ENCODE measurements around the gene CACUL1. TPM values are rescaled to one million over a fixed set of nuclear protein-coding genes. Genes with fewer than 3 reads are reported as not detected.

CACUL1 gene
- total RNA-seq, 4 donors from 2014 or later = 13.1 to 29.1 (median 23.2) TPM

DNA sequence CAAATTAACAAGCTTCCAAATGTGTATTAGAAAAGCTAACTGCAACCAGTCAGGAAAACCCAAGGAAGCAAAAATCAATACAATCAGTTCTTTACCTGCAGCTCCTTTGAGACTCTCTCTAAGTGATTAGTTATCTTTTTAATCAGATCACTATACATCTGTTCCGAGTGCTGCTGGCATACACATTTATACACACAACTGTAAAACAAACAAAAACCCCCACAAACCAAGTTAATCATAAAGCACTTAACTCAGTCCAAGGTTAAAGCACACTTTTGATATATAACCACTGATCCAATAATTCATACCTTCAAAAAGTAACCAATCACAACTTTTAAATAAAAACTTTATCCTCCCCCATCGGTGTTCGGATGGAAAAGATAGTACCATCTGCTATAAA, 25.6 kb downstream of the CACUL1 start:
- H3K4me3 ChIP-seq = no peak overlapping the region
- in situ Hi-C loops (cut with MboI; ENCODE audit: low pct_ligation_motif_present in 1 of 4, low pct_unique_long_range_greater_than_20kb in 1 of 4, low sequenced_read_pairs in 3 of 4) = loop anchor here in 1 of 4 donors (10.0 kb wide), 1 partner anchor 164 kb away; no protein-coding TSS in a partner anchor
- 55 to 73% methylated on average over 3 of the region's 3 CpGs for WGBS, 2 donors (ENCODE audit: low coverage in 1 of 2)
- H3K9me3 ChIP-seq = no peaks in the 10 kb centered on the region
- no peaks in the 10 kb centered on the region for H3K36me3 ChIP-seq
- DNase-seq = no peak
- H3K27ac ChIP-seq = peak overlapping the region; percentile 37 to 70 (median 52)
- no peak for TF ChIP-seq EP300 (IDR thresholded peaks at IDR 0.05; ENCODE audit: low read depth)
- no peak for TF ChIP-seq POLR2AphosphoS5 (IDR thresholded peaks at IDR 0.05)
- TF ChIP-seq POLR2A (IDR thresholded peaks at IDR 0.05) = no peak
- TF ChIP-seq CTCF (IDR thresholded peaks at IDR 0.05) = no peak
- H3K27me3 ChIP-seq = no peaks in the 10 kb centered on the region
- intact Hi-C loops (cut with DNase I; ENCODE audit: low total_unique reads) = no loop called here
- peaks cover 35 to 64% (median 50%) of the 10 kb centered on the region in 4 donors for H3K4me1 ChIP-seq

GRCh38 chr10:118725886-118726500, 28.8 kb downstream of the CACUL1 start:
- 38% methylated on average over 1 to 4 of the region's 4 CpGs for WGBS, 2 donors (ENCODE audit: low coverage in 1 of 2)
- H3K27ac ChIP-seq = peak overlapping the region in 2 of 4 donors; percentile 5 to 34

DNA sequence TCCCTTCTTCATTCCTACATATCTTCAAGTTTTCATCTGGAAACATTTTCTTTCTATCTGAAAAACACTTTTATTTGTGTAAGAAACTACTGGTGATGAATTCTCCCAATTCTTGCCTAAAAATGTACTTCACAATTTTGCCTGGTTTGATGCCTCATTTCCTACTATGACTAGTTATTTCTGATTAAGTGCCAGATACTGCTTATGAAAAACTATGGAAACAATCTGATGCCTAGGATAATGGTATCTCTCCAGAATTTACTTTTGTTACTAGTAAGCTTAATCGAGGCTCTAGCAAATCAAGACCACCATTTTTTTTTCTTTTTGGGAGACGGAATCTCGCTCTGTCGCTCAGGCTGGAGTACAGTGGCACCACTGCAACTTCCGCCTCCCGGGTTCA, 31.3 kb downstream of the CACUL1 start:
- no peaks in the 10 kb centered on the region for H3K36me3 ChIP-seq
- no peak overlapping the region for H3K4me3 ChIP-seq
- in situ Hi-C loops (cut with MboI; ENCODE audit: low pct_ligation_motif_present in 1 of 4, low pct_unique_long_range_greater_than_20kb in 1 of 4, low sequenced_read_pairs in 3 of 4) = loop anchor here in 3 of 4 donors (5.0 to 10.0 kb wide), 3 partner anchors 151 to 159 kb away; no protein-coding TSS in a partner anchor
- H3K27me3 ChIP-seq = no peaks in the 10 kb centered on the region
- no peaks in the 10 kb centered on the region for H3K9me3 ChIP-seq
- H3K4me1 ChIP-seq = peaks cover 3 to 20% (median 9%) of the 10 kb centered on the region in 4 donors
- intact Hi-C loops (cut with DNase I; ENCODE audit: low total_unique reads) = loop anchor here (5.0 kb wide), 1 partner anchor 156 kb away; no protein-coding TSS in a partner anchor
- no peak for TF ChIP-seq EP300 (IDR thresholded peaks at IDR 0.05; ENCODE audit: low read depth)
- no peak for TF ChIP-seq POLR2AphosphoS5 (IDR thresholded peaks at IDR 0.05)
- TF ChIP-seq CTCF (IDR thresholded peaks at IDR 0.05) = no peak
- no peak for TF ChIP-seq POLR2A (IDR thresholded peaks at IDR 0.05)
- DNase-seq = no peak
- H3K27ac ChIP-seq = no peak overlapping the region
- 95% methylated on average over 6 of the region's 6 CpGs for WGBS, 2 donors (ENCODE audit: low coverage in 1 of 2)

More at GRCh38 chr10:118725886-118726500, 28.8 kb downstream of the CACUL1 start:
- in situ Hi-C loops (cut with MboI; ENCODE audit: low pct_ligation_motif_present in 1 of 4, low pct_unique_long_range_greater_than_20kb in 1 of 4, low sequenced_read_pairs in 3 of 4) (loop anchor here in 1 of 4 donors (10.0 kb wide), 1 partner anchor 161 kb away; no protein-coding TSS in a partner anchor), intact Hi-C loops (cut with DNase I; ENCODE audit: low total_unique reads) (no loop called here)
- Histone ChIP-seq H3K27me3 (no peaks in the 10 kb centered on the region), H3K36me3 (no peaks in the 10 kb centered on the region), H3K4me1 (peaks cover 20 to 35% (median 26%) of the 10 kb centered on the region in 4 donors), H3K4me3 (no peak overlapping the region), H3K9me3 (no peaks in the 10 kb centered on the region)
- no peak for DNase-seq
- TF ChIP-seq POLR2A (IDR thresholded peaks at IDR 0.05) (no peak), EP300 (IDR thresholded peaks at IDR 0.05; ENCODE audit: low read depth) (no peak), POLR2AphosphoS5 (IDR thresholded peaks at IDR 0.05) (no peak), CTCF (IDR thresholded peaks at IDR 0.05) (no peak)

- TF ChIP-seq EP300 (IDR thresholded peaks at IDR 0.05; ENCODE audit: low read depth) = no peak
- TF ChIP-seq POLR2A (IDR thresholded peaks at IDR 0.05) = no peak
- TF ChIP-seq POLR2AphosphoS5 (IDR thresholded peaks at IDR 0.05) = no peak
- TF ChIP-seq CTCF (IDR thresholded peaks at IDR 0.05) = no peak
- no peaks in the 10 kb centered on the region for H3K27me3 ChIP-seq
- H3K27ac ChIP-seq = no peak overlapping the region
- 69 to 85% methylated on average over 3 of the region's 3 CpGs for WGBS, 2 donors (ENCODE audit: low coverage in 1 of 2)
- H3K9me3 ChIP-seq = no peaks in the 10 kb centered on the region
- in situ Hi-C loops (cut with MboI; ENCODE audit: low pct_ligation_motif_present in 1 of 4, low pct_unique_long_range_greater_than_20kb in 1 of 4, low sequenced_read_pairs in 3 of 4) = loop anchor here in 3 of 4 donors (5.0 to 10.0 kb wide), 3 partner anchors 149 to 157 kb away; no protein-coding TSS in a partner anchor
- H3K36me3 ChIP-seq = no peaks in the 10 kb centered on the region
- H3K4me1 ChIP-seq = peaks cover 2 to 17% (median 8%) of the 10 kb centered on the region in 4 donors
- intact Hi-C loops (cut with DNase I; ENCODE audit: low total_unique reads) = loop anchor here (5.0 kb wide), 1 partner anchor 154 kb away; no protein-coding TSS in a partner anchor
- H3K4me3 ChIP-seq = no peak overlapping the region
- DNase-seq = no peak
These were observed 33.3 kb downstream of the CACUL1 start for GRCh38 chr10:118721539-118721876.

Data from transverse colon (tissue), 4 donors.